GM21381 (cell line): ENCODE data around the gene GPR162.

Experiments used
- ATAC-seq: cut with Tn5 transposase; IDR thresholded peaks from one replicate; pipeline ENCODE4 v1.9.1; 2021; ENCODE audit warnings: mild to moderate bottlenecking, moderate library complexity; ENCODE audit not compliant: unreplicated experiment

GPR162 gene

DNA sequence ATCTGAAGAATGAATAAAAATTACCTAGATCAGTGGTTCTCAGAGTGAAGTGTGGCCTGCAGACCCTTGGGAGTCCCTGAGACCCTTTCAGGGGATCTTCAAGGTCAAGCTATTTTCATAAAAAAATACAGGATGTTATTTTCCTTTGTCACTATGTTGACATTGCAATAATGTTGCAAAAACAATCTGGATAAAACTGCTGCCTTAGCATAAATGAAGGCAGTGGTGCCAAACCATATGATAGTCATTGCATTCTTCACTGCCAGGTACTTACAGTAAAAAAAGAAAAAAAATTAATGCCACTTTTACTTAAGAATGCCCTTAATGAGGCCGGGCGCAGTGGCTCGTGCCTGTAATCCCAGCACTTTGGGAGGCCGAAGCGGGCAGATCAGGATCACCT, 34.3 kb upstream of the GPR162 start:
- no peak for ATAC-seq

DNA sequence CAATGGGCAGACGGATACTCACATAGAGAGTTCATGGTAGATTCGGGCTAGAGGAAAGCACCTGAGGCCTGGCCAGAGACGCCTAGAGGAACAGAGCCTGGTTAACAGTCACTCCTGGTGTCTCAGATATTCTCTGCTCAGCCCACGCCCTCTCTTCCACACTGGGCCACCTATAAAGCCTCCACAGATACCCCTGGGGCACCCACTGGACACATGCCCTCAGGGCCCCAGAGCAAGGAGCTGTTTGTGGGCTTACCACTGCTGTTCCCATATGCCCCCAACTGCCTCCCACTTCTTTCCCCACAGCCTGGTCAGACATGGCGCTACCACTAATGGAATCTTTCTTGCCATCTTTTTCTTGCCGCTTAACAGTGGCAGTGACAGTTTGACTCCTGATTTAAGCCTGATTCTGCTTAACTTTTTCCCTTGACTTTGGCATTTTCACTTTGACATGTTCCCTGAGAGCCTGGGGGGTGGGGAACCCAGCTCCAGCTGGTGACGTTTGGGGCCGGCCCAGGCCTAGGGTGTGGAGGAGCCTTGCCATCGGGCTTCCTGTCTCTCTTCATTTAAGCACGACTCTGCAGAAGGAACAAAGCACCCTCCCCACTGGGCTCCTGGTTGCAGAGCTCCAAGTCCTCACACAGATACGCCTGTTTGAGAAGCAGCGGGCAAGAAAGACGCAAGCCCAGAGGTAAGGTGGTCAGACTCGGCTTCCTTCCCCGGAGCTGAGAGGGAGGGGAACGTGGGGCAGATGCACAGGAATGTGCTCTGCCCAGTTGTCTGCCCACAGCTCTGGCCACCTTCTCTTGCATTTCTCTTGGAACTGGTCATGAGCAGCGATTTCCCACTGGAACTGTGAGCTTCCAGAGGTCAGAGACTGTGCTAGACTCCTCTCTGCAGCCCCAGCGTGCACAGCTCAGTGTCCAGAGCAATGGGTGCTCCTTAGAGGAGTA, 32.4 kb upstream of the GPR162 start, which contains the start of gene CD4:
CD4 (plus strand) TSS at position 557 of the 953 bp plus-strand sequence. CDS start 10,611 bp downstream, outside the sequence.
- no peak for ATAC-seq

- ATAC-seq: no peak
These were observed 31.0 kb upstream of the GPR162 start for GRCh38 chr12:6790496-6791150.

DNA sequence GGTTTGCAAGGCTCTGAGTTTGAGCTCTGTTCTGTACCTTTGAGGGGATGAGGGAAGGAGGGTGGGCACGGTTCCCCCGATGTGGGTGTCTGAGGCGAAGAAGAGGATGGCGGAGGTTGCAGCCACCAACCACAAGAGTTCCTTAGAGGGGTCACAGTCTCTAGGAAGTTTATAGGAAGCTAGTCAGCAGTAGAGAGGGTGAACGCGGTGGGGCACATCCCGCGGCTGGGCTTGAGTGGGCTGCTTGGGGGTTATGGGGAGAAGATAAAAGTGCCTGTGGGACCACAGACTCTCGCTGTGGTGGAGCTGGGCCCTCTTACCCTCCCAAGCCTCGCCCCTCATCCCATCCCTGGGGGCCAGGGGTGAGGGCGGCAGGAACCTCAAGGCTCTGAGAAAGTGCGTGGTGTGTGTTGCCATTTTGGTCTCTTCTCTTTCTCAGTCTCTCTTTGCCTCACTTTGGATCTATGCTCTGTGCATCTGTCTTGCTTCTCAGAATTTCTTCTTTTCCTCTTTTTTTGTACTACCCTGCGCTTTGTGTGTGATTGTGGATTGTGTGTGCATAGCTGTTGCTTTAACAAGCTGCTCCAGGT, 29.6 kb upstream of the GPR162 start:
- no peak for ATAC-seq

GRCh38 chr12:6792522-6793201, 29.0 kb upstream of the GPR162 start:
- ATAC-seq: no peak

DNA sequence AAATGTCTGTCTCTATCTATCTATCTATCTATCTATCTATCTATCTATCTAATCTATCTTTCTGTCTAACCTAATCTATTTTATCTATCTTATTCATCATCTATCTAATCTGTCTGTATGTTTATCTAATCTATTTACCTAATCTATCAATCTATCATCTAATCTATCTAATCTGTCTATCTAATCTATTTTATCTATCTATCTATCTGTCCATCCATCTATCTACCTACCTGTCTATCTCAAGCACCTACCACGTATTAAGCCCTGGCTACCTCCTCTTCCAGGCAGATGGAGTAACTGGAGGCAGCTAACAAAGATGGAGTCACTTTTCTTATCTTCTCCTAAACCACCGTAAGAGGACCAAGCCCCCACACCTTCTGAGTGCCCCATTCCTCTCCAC, 26.5 kb upstream of the GPR162 start:
- ATAC-seq: no peak

DNA sequence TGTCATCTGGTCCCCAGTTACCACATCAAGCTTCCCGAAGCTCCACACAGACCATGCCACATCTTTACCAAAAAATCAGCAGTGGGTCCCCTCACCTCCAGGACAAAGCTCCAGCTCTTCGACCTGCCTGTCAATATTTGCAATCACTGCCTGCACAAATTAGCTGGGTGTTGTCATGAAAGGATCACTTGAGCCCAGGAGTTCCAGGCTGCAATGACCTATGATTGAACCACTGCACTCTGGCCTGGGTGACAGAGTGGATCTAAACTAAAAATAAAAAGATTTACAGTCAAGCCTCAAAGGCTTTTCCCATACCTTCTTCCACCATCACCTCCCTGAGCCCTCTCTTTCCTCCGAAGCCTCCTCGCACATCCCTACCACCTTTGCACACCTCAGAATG, 25.0 kb upstream of the GPR162 start:
- ATAC-seq: no peak

GRCh38 chr12:6799147-6799546, 22.5 kb upstream of the GPR162 start:
- no peak for ATAC-seq

DNA sequence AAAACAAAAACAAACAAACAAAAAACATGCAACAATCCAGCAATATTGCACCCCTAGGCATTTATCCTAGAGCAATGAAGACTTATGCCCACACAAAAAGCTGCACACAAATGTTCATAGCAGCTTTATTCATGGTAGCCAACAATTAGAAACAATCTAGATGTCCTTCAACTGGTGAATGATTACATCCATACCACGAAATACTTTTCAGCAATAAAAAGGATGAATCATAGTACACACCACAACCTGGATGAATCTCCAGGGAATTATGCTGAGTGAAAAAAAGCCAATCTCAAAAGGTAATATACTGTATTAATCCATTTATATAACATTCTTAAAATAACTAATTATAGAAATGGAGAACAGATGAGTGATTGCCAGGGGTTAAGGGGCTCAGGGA, 14.5 kb upstream of the GPR162 start:
- no peak for ATAC-seq

- ATAC-seq: no peak
These were observed 12.6 kb upstream of the GPR162 start for GRCh38 chr12:6809056-6809455.

- no peak for ATAC-seq
These were observed 10.9 kb upstream of the GPR162 start for GRCh38 chr12:6810758-6811157.

GRCh38 chr12:6813363-6813762, 8.3 kb upstream of the GPR162 start:
- no peak for ATAC-seq

GRCh38 chr12:6816598-6816997, 5.0 kb upstream of the GPR162 start:
- no peak for ATAC-seq

GRCh38 chr12:6817098-6817497, 4.5 kb upstream of the GPR162 start:
- ATAC-seq: no peak

GRCh38 chr12:6817662-6818157, 3.9 kb upstream of the GPR162 start:
- ATAC-seq: no peak

DNA sequence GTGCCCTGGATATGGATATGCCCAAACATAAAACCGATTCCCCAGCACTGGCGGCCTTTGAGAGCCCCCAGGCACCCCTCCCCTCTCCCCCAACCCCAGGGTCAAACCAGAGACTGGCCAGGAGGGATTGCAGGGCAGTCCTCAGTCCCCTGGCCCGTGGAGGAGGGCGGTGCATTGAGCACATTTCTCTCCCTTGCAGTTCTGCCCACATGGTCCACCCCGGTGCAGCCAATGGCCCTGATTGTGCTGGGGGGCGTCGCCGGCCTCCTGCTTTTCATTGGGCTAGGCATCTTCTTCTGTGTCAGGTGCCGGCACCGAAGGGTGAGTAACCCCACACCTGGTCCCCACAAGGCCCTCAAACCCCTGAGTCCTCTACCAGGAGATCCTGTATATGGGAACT, 3.4 kb upstream of the GPR162 start:
- no peak for ATAC-seq

- ATAC-seq: no peak
These were observed 3.0 kb upstream of the GPR162 start for GRCh38 chr12:6818645-6819044.

GRCh38 chr12:6819106-6820030, 2.3 kb upstream of the GPR162 start:
- no peak for ATAC-seq

DNA sequence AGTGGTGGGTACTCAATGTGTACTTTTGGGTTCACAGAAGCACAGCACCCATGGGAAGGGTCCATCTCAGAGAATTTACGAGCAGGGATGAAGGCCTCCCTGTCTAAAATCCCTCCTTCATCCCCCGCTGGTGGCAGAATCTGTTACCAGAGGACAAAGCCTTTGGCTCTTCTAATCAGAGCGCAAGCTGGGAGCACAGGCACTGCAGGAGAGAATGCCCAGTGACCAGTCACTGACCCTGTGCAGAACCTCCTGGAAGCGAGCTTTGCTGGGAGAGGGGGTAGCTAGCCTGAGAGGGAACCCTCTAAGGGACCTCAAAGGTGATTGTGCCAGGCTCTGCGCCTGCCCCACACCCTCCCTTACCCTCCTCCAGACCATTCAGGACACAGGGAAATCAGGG, 1.5 kb upstream of the GPR162 start:
- ATAC-seq: no peak
